Suprapubic skin (tissue), 4 donors: Measurements from ENCODE around the gene FNDC3A.

Experiments
- CTCF ChIP-seq, 2 donors: fragments of 200-600 bp in 1 of 2; fragments of 450-650 bp in 1 of 2; sonication (generic) in 1 of 2; IDR thresholded peaks; one replicate each; pipeline ENCODE4 v1.5.1; 2016 to 2019; ENCODE audit warnings: antibody characterized with exemption in 2 of 2, mild to moderate bottlenecking in 1 of 2, moderate library complexity in 1 of 2
- EP300 ChIP-seq: sonication (generic); formaldehyde crosslinking; IDR thresholded peaks from one replicate; pipeline ENCODE4 v1.6.1; 2017; ENCODE audit warnings: antibody characterized with exemption
- POLR2AphosphoS5 ChIP-seq, 3 donors: sonication (generic); formaldehyde crosslinking; IDR thresholded peaks; one replicate each; pipeline ENCODE4 v1.6.1; 2017; ENCODE audit warnings: antibody characterized with exemption in 3 of 3

- TF ChIP-seq EP300 (no peak), POLR2AphosphoS5 (IDR thresholded peaks at IDR 0.05) (no peak), CTCF (IDR thresholded peaks at IDR 0.05) (no peak)
These were observed 190.4 kb downstream of the FNDC3A start for GRCh38 chr13:49165798-49166752.
